ENCODE data around the gene TRAPPC8. TPM values are rescaled to one million over a fixed set of nuclear protein-coding genes. Genes with fewer than 3 reads are reported as not detected.

The TRAPPC8 gene
- total RNA-seq, 4 donors from 2014 or later, result 45.9 to 96.8 (median 61.8) TPM

GRCh38 chr18:31791817-31792579 is 150.9 kb downstream of the TRAPPC8 start:
- 84 to 90% methylated on average over 6 of the region's 6 CpGs for WGBS, 2 donors
- no peak overlapping the region for H3K4me3 ChIP-seq (replicated peaks in 1 of 3)
- H3K4me1 ChIP-seq, result no peaks in the 10 kb centered on the region
- intact Hi-C loops (cut with DNase I), result no loop called here
- no peaks in the 10 kb centered on the region for H3K27me3 ChIP-seq
- no peaks in the 10 kb centered on the region for H3K36me3 ChIP-seq
- no peak overlapping the region for H3K27ac ChIP-seq
- TF ChIP-seq CTCF (IDR thresholded peaks at IDR 0.05), result no peak
- TF ChIP-seq POLR2A (IDR thresholded peaks at IDR 0.05), result no peak
- no peaks in the 10 kb centered on the region for H3K9me3 ChIP-seq
- no peak for DNase-seq

GRCh38 chr18:31789409-31789808 is 153.5 kb downstream of the TRAPPC8 start:
- no peak for DNase-seq
- 64 to 71% methylated on average over 10 of the region's 10 CpGs for WGBS, 2 donors

GRCh38 chr18:31783059-31783458 is 159.9 kb downstream of the TRAPPC8 start:
- no peak for DNase-seq
- no peaks in the 10 kb centered on the region for H3K36me3 ChIP-seq
- no peak overlapping the region for H3K27ac ChIP-seq
- intact Hi-C loops (cut with DNase I), result no loop called here
- WGBS, 2 donors, result 81 to 85% methylated on average over 3 of the region's 3 CpGs
- no peak for TF ChIP-seq CTCF (IDR thresholded peaks at IDR 0.05)
- TF ChIP-seq POLR2A (IDR thresholded peaks at IDR 0.05), result no peak
- no peaks in the 10 kb centered on the region for H3K27me3 ChIP-seq
- H3K4me1 ChIP-seq, result no peaks in the 10 kb centered on the region
- H3K9me3 ChIP-seq, result no peaks in the 10 kb centered on the region
- no peak overlapping the region for H3K4me3 ChIP-seq (replicated peaks in 1 of 3)

More at GRCh38 chr18:31789409-31789808, 153.5 kb downstream of the TRAPPC8 start:
- Histone ChIP-seq H3K27me3 (no peaks in the 10 kb centered on the region), H3K36me3 (no peaks in the 10 kb centered on the region), H3K9me3 (no peaks in the 10 kb centered on the region), H3K4me3 (replicated peaks in 1 of 3) (no peak overlapping the region), H3K4me1 (no peaks in the 10 kb centered on the region), H3K27ac (no peak overlapping the region)
- intact Hi-C loops (cut with DNase I), result no loop called here
- TF ChIP-seq CTCF (IDR thresholded peaks at IDR 0.05) (no peak), POLR2A (IDR thresholded peaks at IDR 0.05) (no peak)

Small RNA genes within 50 kb of the gene (small RNA-seq; reads per million reads assigned to genes)
- not detected for gene RNU6-1050P

Other genes starting within 250 kb of the TRAPPC8 start
- gene SLC25A52, start 182.2 kb downstream of the TRAPPC8 start, total RNA-seq, result 1 to 10 TPM in 1 of 4 donors, not detected in 3; 1.2 TPM
- gene RNF125, start 75.7 kb upstream of the TRAPPC8 start, total RNA-seq, result 1 to 10 TPM; 1.3 to 6.7 (median 1.9) TPM
- gene RNF138, start 148.7 kb upstream of the TRAPPC8 start, total RNA-seq, result 10 to 100 TPM; 10.7 to 62.7 (median 27.4) TPM
- gene MEP1B, start 246.9 kb upstream of the TRAPPC8 start, total RNA-seq, result under 1 TPM in 1 of 4 donors, not detected in 3; 0.38 TPM

Measured in thyroid gland (tissue), 4 donors.